Neuronal stem cell (in vitro differentiated cells): Measurements from ENCODE around the gene CD37.

ENCODE experiments used
- DNase-seq: peaks from one replicate; pipeline ENCODE4 v3.0.0-alpha.2; 2013; ENCODE audit warnings: low spot score
- H2AFZ ChIP-seq: one replicate; pipeline ENCODE4 v1.6.1; 2013; ENCODE audit warnings: mild to moderate bottlenecking, low read length, inconsistent platforms
- H2AK5ac ChIP-seq: 2 replicates; pipeline ENCODE4 v1.6.1; 2013; ENCODE audit warnings: low read depth, mild to moderate bottlenecking, inconsistent platforms, low read length, moderate library complexity, mixed read lengths
- H2BK120ac ChIP-seq: 2 replicates; pipeline ENCODE4 v1.6.1; 2013; ENCODE audit warnings: low read depth, mild to moderate bottlenecking, inconsistent platforms, low read length, moderate library complexity, mixed read lengths
- H2BK12ac ChIP-seq: one replicate; pipeline ENCODE4 v1.6.1; 2013; ENCODE audit warnings: low read length, inconsistent platforms
- H2BK15ac ChIP-seq: 2 replicates; pipeline ENCODE4 v1.6.1; 2013; ENCODE audit warnings: mild to moderate bottlenecking, low read length, inconsistent platforms, mixed read lengths
- H2BK5ac ChIP-seq: one replicate; pipeline ENCODE4 v1.6.1; 2013; ENCODE audit warnings: inconsistent platforms, mild to moderate bottlenecking, low read length, moderate library complexity
- H3K14ac ChIP-seq: one replicate; pipeline ENCODE4 v1.6.1; 2013; ENCODE audit warnings: low read length, inconsistent platforms
- H3K18ac ChIP-seq: 2 replicates; pipeline ENCODE4 v1.6.1; 2013; ENCODE audit warnings: low read length, inconsistent platforms
- H3K23ac ChIP-seq: 2 replicates; pipeline ENCODE4 v1.6.1; 2013; ENCODE audit warnings: low read depth, mild to moderate bottlenecking, mixed read lengths, low read length, inconsistent platforms; ENCODE audit not compliant: poor library complexity
- H3K27ac ChIP-seq: replicated peaks from 3 replicates; pipeline ENCODE4 v1.5.1; 2013; ENCODE audit warnings: low read length, inconsistent platforms
- H3K27me3 ChIP-seq, 3 experiments: 2 replicates each; pipeline ENCODE4 v1.6.1; 2013; ENCODE audit warnings: low read length in 3 of 3, mild to moderate bottlenecking in 2 of 3, inconsistent platforms in 1 of 3, low read depth in 1 of 3, mixed read lengths in 1 of 3, moderate library complexity in 1 of 3; ENCODE audit not compliant: control insufficient read depth in 3 of 3, insufficient read depth in 3 of 3
- H3K36me3 ChIP-seq, 2 donors: replicated peaks in 1 of 2; 2 replicates each; pipeline ENCODE4 v1.6.1; 2013; ENCODE audit warnings: low read length in 2 of 2; ENCODE audit not compliant: control insufficient read depth in 2 of 2, insufficient read depth in 2 of 2
- H3K4ac ChIP-seq: 2 replicates; pipeline ENCODE4 v1.6.1; 2013; ENCODE audit warnings: inconsistent platforms, mild to moderate bottlenecking, low read length, moderate library complexity
- H3K4me1 ChIP-seq, 2 donors: 1 replicate in 1 of 2; 2 replicates in 1 of 2; pipeline ENCODE4 v1.6.1; 2013; ENCODE audit warnings: low read length in 2 of 2, low read depth in 1 of 2; ENCODE audit not compliant: control insufficient read depth in 2 of 2, insufficient read depth in 1 of 2
- H3K4me2 ChIP-seq: one replicate; pipeline ENCODE4 v1.6.1; 2013; ENCODE audit warnings: mild to moderate bottlenecking, low read length, inconsistent platforms; ENCODE audit not compliant: insufficient read depth, poor library complexity, severe bottlenecking
- H3K4me3 ChIP-seq, 2 donors: 2 replicates each; pipeline ENCODE4 v1.5.1; 2013; ENCODE audit warnings: low read length in 2 of 2, mild to moderate bottlenecking in 2 of 2, inconsistent platforms in 1 of 2, moderate library complexity in 1 of 2
- H3K79me1 ChIP-seq: one replicate; pipeline ENCODE4 v1.6.1; 2013; ENCODE audit warnings: low read depth, mild to moderate bottlenecking, inconsistent platforms, low read length, moderate library complexity
- H3K9ac ChIP-seq: one replicate; pipeline ENCODE4 v1.6.1; 2013; ENCODE audit warnings: mild to moderate bottlenecking, low read depth, low read length, inconsistent platforms; ENCODE audit not compliant: poor library complexity
- H3K9me3 ChIP-seq, 2 donors: replicated peaks in 1 of 2; 2 replicates each; pipeline versions ENCODE3 to v1.6.1; 2013; ENCODE audit warnings: low read length in 2 of 2, mild to moderate bottlenecking in 2 of 2, inconsistent platforms in 1 of 2, low read depth in 1 of 2, mixed read lengths in 1 of 2, moderate library complexity in 1 of 2; ENCODE audit not compliant: control insufficient read depth in 2 of 2, insufficient read depth in 1 of 2
- H4K8ac ChIP-seq: one replicate; pipeline ENCODE4 v1.6.1; 2013; ENCODE audit warnings: low read depth, mild to moderate bottlenecking, inconsistent platforms, low read length, moderate library complexity
- H4K91ac ChIP-seq: one replicate; pipeline ENCODE4 v1.6.1; 2013; ENCODE audit warnings: low read length, low read depth, mild to moderate bottlenecking, inconsistent platforms; ENCODE audit not compliant: poor library complexity
- WGBS, 2 donors: extraction: QIAGEN DNeasy Blood & Tissue Kit; methylation state at CpG; one replicate each; pipeline ENCODE4 v1.1.7; 2013; ENCODE audit warnings: missing lambda C conversion rate in 2 of 2, mixed read lengths in 1 of 2; ENCODE audit not compliant: insufficient read length in 2 of 2, insufficient replicate concordance in 1 of 2; ENCODE audit errors: extremely low coverage in 2 of 2; 5-methylcytosine and 5-hydroxymethylcytosine counted together

CD37 gene

GRCh38 chr19:49342291-49342721, 7.1 kb downstream of the CD37 start:
- H2BK120ac ChIP-seq: no peak overlapping the region
- H3K9me3 ChIP-seq: no peaks in the 10 kb centered on the region
- H3K4me3 ChIP-seq: no peak overlapping the region
- H3K9ac ChIP-seq: no peak overlapping the region
- H3K27me3 ChIP-seq: peaks cover 0 to 3% (median 0%) of the 10 kb centered on the region in 3 experiments
- no peak overlapping the region for H3K23ac ChIP-seq
- DNase-seq: no peak
- H4K8ac ChIP-seq: no peak overlapping the region
- H3K4me1 ChIP-seq: peaks cover 5 to 19% of the 10 kb centered on the region in 2 donors
- H3K4ac ChIP-seq: no peak overlapping the region
- no peak overlapping the region for H3K4me2 ChIP-seq
- no peak overlapping the region for H2AFZ ChIP-seq
- no peak overlapping the region for H2AK5ac ChIP-seq
- H2BK5ac ChIP-seq: no peak overlapping the region
- no peak overlapping the region for H3K14ac ChIP-seq
- H3K27ac ChIP-seq: no peak overlapping the region
- H3K79me1 ChIP-seq: peaks cover 11% of the 10 kb centered on the region
- no peak overlapping the region for H2BK15ac ChIP-seq
- peaks cover 48 to 97% of the 10 kb centered on the region in 2 donors for H3K36me3 ChIP-seq
- WGBS, 2 donors: no CpG with 5 or more reads among the region's 11 CpGs
- H2BK12ac ChIP-seq: no peak overlapping the region
- H4K91ac ChIP-seq: no peak overlapping the region
- H3K18ac ChIP-seq: no peak overlapping the region

DNA sequence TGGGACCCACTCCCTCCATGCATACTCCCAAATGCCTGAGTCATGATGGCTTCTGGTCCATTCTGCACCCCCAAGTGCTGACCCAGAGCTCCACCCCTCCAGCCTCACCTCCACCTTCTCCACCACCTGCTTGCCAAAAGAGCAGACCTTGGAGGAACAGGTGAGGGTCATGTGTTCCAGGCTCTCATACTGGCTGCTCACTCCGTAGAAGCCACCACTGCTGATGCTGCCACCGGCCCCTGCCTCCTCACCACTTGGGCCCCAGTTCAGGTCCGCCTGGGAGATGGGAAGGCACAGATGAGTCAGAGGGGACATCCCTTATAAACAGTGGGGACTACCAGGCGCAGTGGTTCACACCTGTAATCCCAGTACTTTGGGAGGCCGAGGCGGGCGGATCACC, 7.9 kb downstream of the CD37 start:
- Histone ChIP-seq H2BK12ac (no peak overlapping the region), H3K9ac (no peak overlapping the region), H2AK5ac (no peak overlapping the region), H3K18ac (peak overlapping the region; percentile 62), H3K14ac (no peak overlapping the region), H4K91ac (no peak overlapping the region), H3K36me3 (peaks cover 56 to 98% of the 10 kb centered on the region in 2 donors), H2BK15ac (no peak overlapping the region), H3K9me3 (no peaks in the 10 kb centered on the region), H3K4ac (no peak overlapping the region), H2BK120ac (no peak overlapping the region), H4K8ac (no peak overlapping the region), H2BK5ac (no peak overlapping the region), H3K79me1 (peaks cover 14% of the 10 kb centered on the region), H3K23ac (no peak overlapping the region), H3K4me2 (no peak overlapping the region), H3K4me1 (peaks cover 5 to 15% of the 10 kb centered on the region in 2 donors), H3K27me3 (peaks cover 0 to 3% (median 0%) of the 10 kb centered on the region in 3 experiments), H3K4me3 (no peak overlapping the region), H3K27ac (no peak overlapping the region), H2AFZ (no peak overlapping the region)
- DNase-seq: no peak
- no CpG with 5 or more reads among the region's 7 CpGs for WGBS, 2 donors

- Histone ChIP-seq H3K18ac (no peak overlapping the region), H3K23ac (no peak overlapping the region), H2AFZ (no peak overlapping the region), H3K4me1 (peaks cover 5 to 6% of the 10 kb centered on the region in 2 donors), H2BK120ac (no peak overlapping the region), H2BK5ac (no peak overlapping the region), H2BK15ac (no peak overlapping the region), H3K9me3 (no peaks in the 10 kb centered on the region), H3K14ac (no peak overlapping the region), H3K4me3 (no peak overlapping the region), H3K4me2 (no peak overlapping the region), H2BK12ac (no peak overlapping the region), H2AK5ac (no peak overlapping the region), H3K4ac (no peak overlapping the region), H3K27me3 (no peaks in the 10 kb centered on the region), H3K27ac (no peak overlapping the region), H4K91ac (no peak overlapping the region), H3K79me1 (peaks cover 11% of the 10 kb centered on the region), H3K36me3 (peaks cover 66 to 97% of the 10 kb centered on the region in 2 donors), H4K8ac (no peak overlapping the region), H3K9ac (no peak overlapping the region)
- no peak for DNase-seq
- no CpG with 5 or more reads among the region's 11 CpGs for WGBS, 2 donors
Observed at GRCh38 chr19:49344505-49345423, 9.6 kb downstream of the CD37 start.

DNA sequence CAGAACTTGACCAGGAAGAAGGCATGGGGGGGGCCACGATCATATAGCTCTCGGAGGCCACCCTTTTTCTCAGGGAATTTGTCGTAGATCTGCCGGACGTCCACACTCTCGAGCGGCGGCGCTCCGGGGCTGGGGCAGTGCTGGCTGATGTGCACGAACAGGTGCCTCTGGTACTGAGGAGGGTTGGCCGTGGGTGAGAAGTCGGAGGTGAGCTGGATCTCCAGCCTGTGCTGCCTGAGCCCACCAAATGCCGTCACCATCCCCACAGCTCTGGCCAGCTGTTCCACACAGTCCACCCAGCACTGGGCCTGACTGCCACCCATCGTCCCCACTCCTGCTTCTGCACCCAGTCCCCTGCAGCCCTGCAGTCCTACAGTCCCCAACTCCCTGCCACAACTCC, 12.0 kb downstream of the CD37 start:
- no CpG with 5 or more reads among the region's 15 CpGs for WGBS, 2 donors
- Histone ChIP-seq H2BK120ac (no peak overlapping the region), H3K9ac (peak overlapping the region; percentile 50), H2BK12ac (no peak overlapping the region), H3K14ac (no peak overlapping the region), H3K27me3 (no peaks in the 10 kb centered on the region), H2BK15ac (no peak overlapping the region), H2AK5ac (no peak overlapping the region), H4K91ac (no peak overlapping the region), H3K4me2 (no peak overlapping the region), H3K36me3 (peaks cover 66 to 98% of the 10 kb centered on the region in 2 donors), H2BK5ac (no peak overlapping the region), H3K4ac (no peak overlapping the region), H3K9me3 (peaks cover 2% of the 10 kb centered on the region in 2 donors), H3K23ac (no peak overlapping the region), H3K4me1 (peaks cover 5% of the 10 kb centered on the region in 2 donors), H4K8ac (no peak overlapping the region), H2AFZ (no peak overlapping the region), H3K27ac (no peak overlapping the region), H3K18ac (no peak overlapping the region), H3K79me1 (peaks cover 11% of the 10 kb centered on the region), H3K4me3 (no peak overlapping the region)
- DNase-seq: no peak
